Calu3 (cell line): ENCODE results near the gene SESTD1. TPM values are rescaled to one million over a fixed set of nuclear protein-coding genes. Genes with fewer than 3 reads are reported as not detected.

Source experiments
- BruUV-seq: library from RNA; stranded (reverse); fragments of 400-500 nt; replicated peaks from 2 replicates; lab custom pipeline; 2021; lab: Mats Ljungman, UMichigan
- CTCF ChIA-PET: fragments of 300-600 bp; sonication (Branson Sonifier 250); formaldehyde crosslinking; loops from one replicate; lab custom pipeline; 2022; ENCODE audit warnings: antibody characterized with exemption; lab: Charles Lee
- DNase-seq: peaks from one replicate; pipeline ENCODE4 v3.0.0; 2022
- H3K27ac Mint-ChIP-seq: one replicate; pipeline ENCODE4 v1.8.0; 2022; ENCODE audit warnings: mixed read lengths; ENCODE audit not compliant: unreplicated experiment
- H3K27me3 Mint-ChIP-seq: one replicate; pipeline ENCODE4 v1.8.0; 2022; ENCODE audit warnings: mixed read lengths; ENCODE audit not compliant: unreplicated experiment
- H3K36me3 Mint-ChIP-seq: one replicate; pipeline ENCODE4 v1.8.0; 2022; ENCODE audit warnings: mild to moderate bottlenecking, moderate library complexity, mixed read lengths; ENCODE audit not compliant: insufficient read depth, unreplicated experiment
- H3K4me1 Mint-ChIP-seq: one replicate; pipeline ENCODE4 v1.8.0; 2022; ENCODE audit warnings: mild to moderate bottlenecking, low read depth, mixed read lengths; ENCODE audit not compliant: unreplicated experiment
- H3K4me3 Mint-ChIP-seq: one replicate; pipeline ENCODE4 v1.8.0; 2022; ENCODE audit warnings: mild to moderate bottlenecking, low read depth, moderate library complexity, mixed read lengths; ENCODE audit not compliant: unreplicated experiment
- H3K9me3 Mint-ChIP-seq: one replicate; pipeline ENCODE4 v1.8.0; 2022; ENCODE audit warnings: low read depth, mixed read lengths; ENCODE audit not compliant: unreplicated experiment
- CTCF ChIP-seq: fragments of 200-600 bp; IDR thresholded peaks from one replicate; pipeline ENCODE4 v1.8.0; 2022; ENCODE audit warnings: antibody characterized with exemption; ENCODE audit not compliant: unreplicated experiment
- intact Hi-C: fragments of 100-400 bp; cut with micrococcal nuclease; formaldehyde crosslinking; loops from one replicate; pipeline ENCODE4 v1.10.0; 2022; ENCODE audit not compliant: unreplicated experiment
- total RNA-seq: library from RNA; stranded (reverse); gene quantifications from 2 replicates; pipeline ENCODE4 v1.2.3, GENCODE V29; 2022

SESTD1 gene
- total RNA-seq, 1 experiment from 2014 or later = 145 TPM

- Mint-ChIP-seq H3K4me1 (peaks cover 46% of the 10 kb centered on the region), H3K27me3 (no peaks in the 10 kb centered on the region), H3K27ac (peak overlapping the region; percentile 79), H3K36me3 (peaks cover 57% of the 10 kb centered on the region), H3K4me3 (peak overlapping the region; percentile 99), H3K9me3 (no peaks in the 10 kb centered on the region)
- DNase-seq = no peak
- intact Hi-C loops = loop anchor here (5.0 kb wide), 1 partner anchor 34 kb away; no protein-coding TSS in a partner anchor
- CTCF ChIA-PET = no interaction called here
- TF ChIP-seq CTCF = no peak
- no TSS peak for BruUV-seq
Observed at GRCh38 chr2:179261151-179261825, 3.3 kb downstream of the SESTD1 start.

GRCh38 chr2:179260224-179260623 lies 4.4 kb downstream of the SESTD1 start:
- DNase-seq = no peak
- BruUV-seq = TSS peak; percentile 0
- peaks cover 46% of the 10 kb centered on the region for H3K4me1 Mint-ChIP-seq
- no peaks in the 10 kb centered on the region for H3K9me3 Mint-ChIP-seq
- H3K27ac Mint-ChIP-seq = peak overlapping the region; percentile 79
- H3K27me3 Mint-ChIP-seq = no peaks in the 10 kb centered on the region
- H3K36me3 Mint-ChIP-seq = peaks cover 53% of the 10 kb centered on the region
- TF ChIP-seq CTCF = no peak
- H3K4me3 Mint-ChIP-seq = no peak overlapping the region
- intact Hi-C loops = loop anchor here (5.0 kb wide), 1 partner anchor 33 kb away; no protein-coding TSS in a partner anchor
- CTCF ChIA-PET = interaction anchor here (0.7 to 0.9 kb wide), 3 partner anchors 8 to 21 kb away, joined by 3 to 5 read pairs (median 3); no protein-coding TSS in a partner anchor

GRCh38 chr2:179255129-179255528 lies 9.5 kb downstream of the SESTD1 start:
- no peak for TF ChIP-seq CTCF
- no peak for DNase-seq
- no peaks in the 10 kb centered on the region for H3K9me3 Mint-ChIP-seq
- H3K27me3 Mint-ChIP-seq = no peaks in the 10 kb centered on the region
- intact Hi-C loops = no loop called here
- H3K27ac Mint-ChIP-seq = peak overlapping the region; percentile 33
- BruUV-seq = no TSS peak
- peaks cover 14% of the 10 kb centered on the region for H3K36me3 Mint-ChIP-seq
- peak overlapping the region; percentile 1 for H3K4me3 Mint-ChIP-seq
- CTCF ChIA-PET = interaction anchor here (1.2 kb wide), 1 partner anchor 13 kb away, joined by 5 read pairs; no protein-coding TSS in a partner anchor
- peaks cover 76% of the 10 kb centered on the region for H3K4me1 Mint-ChIP-seq

GRCh38 chr2:179253226-179253625 lies 11.4 kb downstream of the SESTD1 start:
- peaks cover 14% of the 10 kb centered on the region for H3K36me3 Mint-ChIP-seq
- peaks cover 78% of the 10 kb centered on the region for H3K4me1 Mint-ChIP-seq
- intact Hi-C loops = no loop called here
- H3K27ac Mint-ChIP-seq = peak overlapping the region; percentile 32
- CTCF ChIA-PET = interaction anchor here (1.4 kb wide), 1 partner anchor 15 kb away, joined by 5 read pairs; no protein-coding TSS in a partner anchor
- peak overlapping the region; percentile 38 for H3K4me3 Mint-ChIP-seq
- no peak for DNase-seq
- H3K27me3 Mint-ChIP-seq = no peaks in the 10 kb centered on the region
- no peaks in the 10 kb centered on the region for H3K9me3 Mint-ChIP-seq
- BruUV-seq = no TSS peak
- TF ChIP-seq CTCF = no peak
